A549 (cell line): ENCODE measurements around the gene EXOSC2. TPM values are rescaled to one million over a fixed set of nuclear protein-coding genes. Genes with fewer than 3 reads are reported as not detected.

ENCODE experiments used
- ATAC-seq, 2 experiments: fragments of 200-7000 bp in 1 of 2; fragments of >200 bp in 1 of 2; cut with Nextera tagmentation in 1 of 2; cut with Tn5 transposase in 1 of 2; 3 replicates each; pipeline versions ENCODE4 v1.8.0 to v1.9.1; 2018 to 2020; ENCODE audit warnings: mild to moderate bottlenecking in 1 of 2, moderate library complexity in 1 of 2
- CTCF ChIA-PET: fragments of 300-600 bp; sonication (Branson Sonifier 250); formaldehyde crosslinking; extraction: SDS; loops from one replicate; lab custom pipeline; 2021; ENCODE audit warnings: antibody characterized with exemption, inconsistent platforms; lab: Yijun Ruan, JAX
- POLR2A ChIA-PET: fragments of 350-600 bp; formaldehyde crosslinking; extraction: SDS; loops from one replicate; lab custom pipeline; 2021; ENCODE audit warnings: antibody characterized with exemption, inconsistent platforms; lab: Yijun Ruan, JAX
- DNase-seq, 2 experiments: peaks; one replicate each; pipeline versions ENCODE4 v3.0.0 to v3.0.0-alpha.2; 2011 to 2016; ENCODE audit warnings: low read depth in 1 of 2, low spot score in 1 of 2
- FAIRE-seq: peaks from 2 replicates; lab custom pipeline; 2011; peaks lifted over from hg19 to GRCh38; lab: Jason Lieb, UNC
- H3K27ac ChIP-seq, 2 experiments: fragments of >200 bp; sonication (Bioruptor Twin); formaldehyde crosslinking; 3 replicates each; pipeline ENCODE4 v1.5.1; 2016 to 2017
- H3K4me1 ChIP-seq: fragments of >200 bp; sonication (Bioruptor Twin); formaldehyde crosslinking; 3 replicates; pipeline ENCODE4 v1.6.1; 2016
- H3K4me2 ChIP-seq: fragments of >200 bp; sonication (Bioruptor Twin); formaldehyde crosslinking; 3 replicates; pipeline ENCODE4 v1.6.1; 2016
- H3K4me3 ChIP-seq: fragments of >200 bp; sonication (Bioruptor Twin); formaldehyde crosslinking; 3 replicates; pipeline ENCODE4 v1.5.1; 2016
- H3K9me3 ChIP-seq: fragments of >200 bp; sonication (Bioruptor Twin); formaldehyde crosslinking; 3 replicates; pipeline ENCODE4 v1.6.1; 2016
- CBX2 ChIP-seq: fragments of 200-600 bp; sonication (generic); IDR thresholded peaks from 2 replicates; pipeline ENCODE4 v1.6.1; 2016; ENCODE audit warnings: low read depth, mild to moderate bottlenecking, borderline replicate concordance
- CBX8 ChIP-seq: fragments of 200-600 bp; sonication (generic); IDR thresholded peaks from 2 replicates; pipeline ENCODE4 v1.6.1; 2016
- CHD2 ChIP-seq: fragments of 150-350 bp; IDR thresholded peaks from 2 replicates; pipeline ENCODE4 v1.6.1; 2014; ENCODE audit warnings: low read length; ENCODE audit not compliant: partially characterized antibody
- EP300 ChIP-seq, 2 experiments: fragments of >200 bp; sonication (Bioruptor Twin); formaldehyde crosslinking; IDR thresholded peaks; 2 replicates in 1 of 2; 3 replicates in 1 of 2; pipeline ENCODE4 v1.6.1; 2016 to 2017
- ESRRA ChIP-seq: fragments of 150-350 bp; IDR thresholded peaks from 2 replicates; pipeline ENCODE4 v1.6.1; 2014; ENCODE audit warnings: mild to moderate bottlenecking, low read length, borderline replicate concordance
- HOXB13 ChIP-seq: fragments of 250-450 bp; sonication (Bioruptor Pico); IDR thresholded peaks from 2 replicates; pipeline ENCODE4 v1.5.0; 2020; ENCODE audit warnings: low read depth, mild to moderate bottlenecking, moderate library complexity
- JUN ChIP-seq, 2 experiments: fragments of >200 bp; sonication (Bioruptor Twin); formaldehyde crosslinking; IDR thresholded peaks; 2 replicates in 1 of 2; 3 replicates in 1 of 2; pipeline ENCODE4 v1.6.1; 2016 to 2017
- KDM1A ChIP-seq: fragments of 200-600 bp; sonication (generic); IDR thresholded peaks from 2 replicates; pipeline ENCODE4 v1.6.1; 2016; ENCODE audit warnings: low read depth, mild to moderate bottlenecking
- KDM5A ChIP-seq: fragments of 200-600 bp; sonication (generic); IDR thresholded peaks from 2 replicates; pipeline ENCODE4 v1.6.1; 2016; ENCODE audit warnings: antibody characterized with exemption, mild to moderate bottlenecking
- MAFK ChIP-seq: fragments of 450-650 bp; IDR thresholded peaks from 2 replicates; pipeline ENCODE4 v1.6.1; 2014; ENCODE audit not compliant: partially characterized antibody
- MYC ChIP-seq: IDR thresholded peaks from 2 replicates; pipeline ENCODE4 v1.6.1; 2012; ENCODE audit warnings: mild to moderate bottlenecking, inconsistent platforms, low read length, improper control_type of control experiment, borderline replicate concordance
- PHF8 ChIP-seq: fragments of 200-600 bp; sonication (generic); IDR thresholded peaks from 2 replicates; pipeline ENCODE4 v1.6.1; 2016; ENCODE audit warnings: low read depth, mild to moderate bottlenecking, antibody characterized with exemption, moderate library complexity, borderline replicate concordance
- POLR2A ChIP-seq: IDR thresholded peaks from 2 replicates; pipeline ENCODE4 v1.6.1; 2012; ENCODE audit warnings: mild to moderate bottlenecking, low read length
- RAD21 ChIP-seq, 2 experiments: fragments of >200 bp in 1 of 2; sonication (Bioruptor Twin) in 1 of 2; formaldehyde crosslinking in 1 of 2; IDR thresholded peaks in 1 of 2; conservative IDR thresholded peaks in 1 of 2; 2 replicates in 1 of 2; 3 replicates in 1 of 2; pipeline ENCODE4 v1.6.1; 2012 to 2018; ENCODE audit warnings: inconsistent platforms in 1 of 2
- RCOR1 ChIP-seq: fragments of 150-350 bp; IDR thresholded peaks from 2 replicates; pipeline ENCODE4 v1.6.1; 2014; ENCODE audit warnings: antibody characterized with exemption, low read length, low read depth
- RNF2 ChIP-seq: fragments of 200-600 bp; sonication (generic); IDR thresholded peaks from 2 replicates; pipeline ENCODE4 v1.6.1; 2016; ENCODE audit warnings: low read depth, mild to moderate bottlenecking, antibody characterized with exemption, moderate library complexity, borderline replicate concordance
- SREBF2 ChIP-seq: fragments of 450-650 bp; IDR thresholded peaks from 2 replicates; pipeline ENCODE4 v1.6.1; 2014; ENCODE audit warnings: mild to moderate bottlenecking, moderate library complexity
- TP53 ChIP-seq: fragments of 250-450 bp; sonication (Bioruptor Pico); IDR thresholded peaks from 2 replicates; pipeline ENCODE4 v1.5.0; 2021; ENCODE audit warnings: mild to moderate bottlenecking, moderate library complexity
- USF2 ChIP-seq: fragments of 450-650 bp; IDR thresholded peaks from 2 replicates; pipeline ENCODE4 v1.6.1; 2014; ENCODE audit warnings: antibody characterized with exemption
- ZC3H11A ChIP-seq: fragments of 450-650 bp; IDR thresholded peaks from 2 replicates; pipeline ENCODE4 v1.6.1; 2014; ENCODE audit warnings: antibody characterized with exemption, mild to moderate bottlenecking
- ZNF302 ChIP-seq: fragments of 250-450 bp; sonication (Bioruptor Pico); IDR thresholded peaks from 2 replicates; pipeline ENCODE4 v1.9.0; 2021; ENCODE audit warnings: inconsistent platforms, mild to moderate bottlenecking, moderate library complexity
- ZSCAN20 ChIP-seq: fragments of 250-450 bp; sonication (Bioruptor Pico); IDR thresholded peaks from 2 replicates; pipeline ENCODE4 v1.8.0; 2022; ENCODE audit warnings: mild to moderate bottlenecking, moderate library complexity
- WGBS: methylation state at CpG from one replicate; pipeline ENCODE4 v1.1.6; 2017; ENCODE audit errors: missing lambda C conversion rate; 5-methylcytosine and 5-hydroxymethylcytosine counted together
- polyA plus RNA-seq, 4 experiments: library from polyadenylated mRNA; depleted of rRNA in 3 of 4; stranded (reverse); fragments of >200 nt; fragmentation: RNase III in 1 of 4; extraction: RNeasy Plus Mini Kit Qiagen cat#74134 plus additional on column Dnase treatment in 1 of 4; gene quantifications; 2 replicates in 3 of 4; 3 replicates in 1 of 4; pipeline ENCODE4 v1.2.3, GENCODE V29; 2011 to 2017
- TF ChIP-seq, protein P1 (sequence below): fragments of >200 bp; sonication (Bioruptor Twin); formaldehyde crosslinking; IDR thresholded peaks from 3 replicates; pipeline ENCODE4 v1.6.1; 2016

EXOSC2 gene
- polyA plus RNA-seq, 2 of the 4 experiments (the other 2 are of a cell fraction) = 96.8 to 101 TPM

GRCh38 chr9:130696139-130696650, 2.6 kb downstream of the EXOSC2 start:
- Histone ChIP-seq H3K4me3 (no peak overlapping the region), H3K9me3 (0 out of 3 replicates have a peak, but pooled peaks cover 4% of the 10 kb centered on the region), H3K4me2 (no peak overlapping the region), H3K27ac (no peak overlapping the region), H3K4me1 (peaks cover 9% of the 10 kb centered on the region; the same call in 2 of the 3 replicates)
- DNase-seq (no peak), FAIRE-seq (no peak), ATAC-seq (no peak)
- ChIA-PET CTCF (interaction anchor here (0.7 to 10.0 kb wide), 3 partner anchors 10 to 236 kb away, joined by 3 to 102 read pairs (median 3); no protein-coding TSS in a partner anchor), POLR2A (no interaction called here)
- 93% methylated on average over 4 of the region's 4 CpGs for WGBS
- TF ChIP-seq RCOR1 = no peak
- no peak for TF ChIP-seq KDM1A
- TF ChIP-seq, protein P1, sequence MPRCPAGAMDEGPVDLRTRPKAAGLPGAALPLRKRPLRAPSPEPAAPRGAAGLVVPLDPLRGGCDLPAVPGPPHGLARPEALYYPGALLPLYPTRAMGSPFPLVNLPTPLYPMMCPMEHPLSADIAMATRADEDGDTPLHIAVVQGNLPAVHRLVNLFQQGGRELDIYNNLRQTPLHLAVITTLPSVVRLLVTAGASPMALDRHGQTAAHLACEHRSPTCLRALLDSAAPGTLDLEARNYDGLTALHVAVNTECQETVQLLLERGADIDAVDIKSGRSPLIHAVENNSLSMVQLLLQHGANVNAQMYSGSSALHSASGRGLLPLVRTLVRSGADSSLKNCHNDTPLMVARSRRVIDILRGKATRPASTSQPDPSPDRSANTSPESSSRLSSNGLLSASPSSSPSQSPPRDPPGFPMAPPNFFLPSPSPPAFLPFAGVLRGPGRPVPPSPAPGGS = no peak
- TF ChIP-seq TP53 (CRISPR knock-in tag) = no peak
- TF ChIP-seq MAFK = no peak
- no peak for TF ChIP-seq EP300 (IDR thresholded peaks at IDR 0.05)
- TF ChIP-seq ZNF302 (CRISPR knock-in tag) = no peak
- no peak for TF ChIP-seq CBX2

DNA sequence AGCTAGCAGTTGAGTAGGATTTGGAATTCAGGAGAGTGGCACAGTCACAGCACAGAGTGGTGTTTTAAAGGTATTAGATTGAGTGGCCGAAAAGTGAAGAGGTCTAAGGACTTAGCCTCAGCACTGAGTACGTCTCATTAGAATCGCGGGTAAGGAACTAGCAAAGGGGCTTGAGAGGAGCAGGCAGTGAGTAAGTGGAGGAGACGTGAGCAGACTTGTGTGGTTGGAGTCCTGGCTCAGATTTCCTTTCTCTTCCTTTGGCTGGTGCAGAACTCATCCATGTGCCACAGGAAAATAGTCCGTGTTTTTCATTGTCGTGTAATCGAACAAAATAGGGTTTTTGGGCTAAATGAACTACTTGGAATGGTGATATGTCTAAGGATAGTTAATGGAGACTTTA, 3.4 kb downstream of the EXOSC2 start:
- peaks cover 9% of the 10 kb centered on the region; the same call in 2 of the 3 replicates for H3K4me1 ChIP-seq
- WGBS = 96% methylated on average over 8 of the region's 8 CpGs
- H3K4me2 ChIP-seq = no peak overlapping the region
- H3K27ac ChIP-seq = no peak overlapping the region
- POLR2A ChIA-PET = no interaction called here
- no peak for TF ChIP-seq USF2
- no peak for TF ChIP-seq PHF8
- no peak for TF ChIP-seq SREBF2
- no peak for TF ChIP-seq CBX8
- TF ChIP-seq CHD2 = no peak
- no peak for TF ChIP-seq ZSCAN20 (CRISPR knock-in tag)
- TF ChIP-seq KDM5A = no peak
- TF ChIP-seq KDM1A = no peak
- TF ChIP-seq, protein P1 = no peak
- no peak for TF ChIP-seq POLR2A
- no peak for TF ChIP-seq ZC3H11A
- no peak for TF ChIP-seq RAD21 (conservative IDR thresholded peaks at IDR 0.05 in 1 of 2, IDR thresholded peaks at IDR 0.05 in 1 of 2)
- no peak for TF ChIP-seq HOXB13 (CRISPR knock-in tag)
- no peak for TF ChIP-seq RNF2
- no peak for TF ChIP-seq JUN (IDR thresholded peaks at IDR 0.05)
- TF ChIP-seq, all 56 proteins: peak for 0
- no peak for DNase-seq
- CTCF ChIA-PET = interaction anchor here (0.9 to 10.0 kb wide), 3 partner anchors 9 to 302 kb away, joined by 3 to 102 read pairs (median 3); no protein-coding TSS in a partner anchor
- no peak for ATAC-seq
- no peak for FAIRE-seq
- Histone ChIP-seq H3K9me3 (0 out of 3 replicates have a peak, but pooled peaks cover 4% of the 10 kb centered on the region), H3K4me3 (no peak overlapping the region)

DNA sequence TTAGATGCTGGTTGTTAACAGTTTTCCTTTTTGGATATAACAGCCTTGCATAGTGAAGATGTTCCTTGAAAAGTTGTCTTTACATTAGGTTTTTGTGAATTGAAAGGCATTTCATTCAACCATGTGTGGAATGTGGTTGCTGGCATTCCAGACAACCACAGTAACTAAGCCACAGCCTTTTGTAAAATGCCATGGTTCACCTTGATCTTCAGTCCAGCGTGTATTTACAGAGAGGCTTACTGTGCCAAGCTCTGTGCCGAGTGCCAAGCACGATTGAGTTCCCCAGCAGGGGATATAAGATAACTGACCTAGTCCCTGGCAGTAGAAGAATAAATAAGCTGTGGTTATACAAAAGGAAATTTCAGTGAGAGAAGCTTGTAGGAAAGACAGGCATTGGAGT, 4.9 kb downstream of the EXOSC2 start:
- DNase-seq (no peak), FAIRE-seq (no peak), ATAC-seq (no peak)
- no peak for TF ChIP-seq MYC
- no peak for TF ChIP-seq ESRRA
- no peak for TF ChIP-seq TP53 (CRISPR knock-in tag)
- WGBS = 68% methylated on average over 3 of the region's 3 CpGs
- Histone ChIP-seq H3K4me2 (no peak overlapping the region), H3K27ac (no peak overlapping the region), H3K9me3 (no peaks in the 10 kb centered on the region), H3K4me3 (no peak overlapping the region), H3K4me1 (peaks cover 9% of the 10 kb centered on the region; the same call in 2 of the 3 replicates)
- ChIA-PET CTCF (interaction anchor here (1.0 to 5.5 kb wide), 9 partner anchors 9 to 350 kb away, joined by 3 to 97 read pairs (median 5); no protein-coding TSS in a partner anchor), POLR2A (no interaction called here)
